ENCODE measurements around the gene CFDP1. TPM values are rescaled to one million over a fixed set of nuclear protein-coding genes. Genes with fewer than 3 reads are reported as not detected.
A peak's percentile ranks its signal among the peaks of the same experiment; 100 is the strongest.
"Not testable (repeated sequence)": the region's sequence is repeated elsewhere in the genome, so short reads cannot be mapped to it uniquely, and the experiment has no call there.

Gene CFDP1
- total and polyA plus RNA-seq, 2 experiments from 2014 or later, result 103 to 114 TPM

DNA sequence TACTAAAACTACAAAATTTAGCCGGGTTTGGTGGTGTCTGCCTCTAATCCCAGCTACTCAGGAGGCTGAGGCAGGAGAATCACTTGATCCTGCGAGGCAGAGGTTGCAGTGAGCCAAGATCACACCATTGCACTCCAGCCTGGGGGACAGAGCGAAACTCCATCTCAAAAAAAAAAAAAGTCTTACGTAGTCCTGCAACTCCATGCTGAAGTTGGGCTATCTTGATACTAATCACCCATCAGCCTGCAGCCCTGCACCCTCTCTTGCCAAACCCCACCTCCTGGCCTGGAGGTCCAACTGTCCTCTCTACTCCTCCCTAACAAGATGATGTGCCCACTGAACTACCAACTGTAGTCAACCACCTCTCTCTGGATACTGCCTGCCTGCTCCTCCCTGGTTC lies 26.4 kb upstream of the CFDP1 start:
- Histone ChIP-seq H3K4me3 (no peak overlapping the region), H3K4me1 (ENCODE audit: low read depth) (peaks cover 11% of the 10 kb centered on the region), H3K27me3 (no peaks in the 10 kb centered on the region), H3K27ac (no peak overlapping the region), H3K9me3 (ENCODE audit: low read depth) (no peaks in the 10 kb centered on the region), H3K36me3 (no peaks in the 10 kb centered on the region)
- TF ChIP-seq, protein P1, sequence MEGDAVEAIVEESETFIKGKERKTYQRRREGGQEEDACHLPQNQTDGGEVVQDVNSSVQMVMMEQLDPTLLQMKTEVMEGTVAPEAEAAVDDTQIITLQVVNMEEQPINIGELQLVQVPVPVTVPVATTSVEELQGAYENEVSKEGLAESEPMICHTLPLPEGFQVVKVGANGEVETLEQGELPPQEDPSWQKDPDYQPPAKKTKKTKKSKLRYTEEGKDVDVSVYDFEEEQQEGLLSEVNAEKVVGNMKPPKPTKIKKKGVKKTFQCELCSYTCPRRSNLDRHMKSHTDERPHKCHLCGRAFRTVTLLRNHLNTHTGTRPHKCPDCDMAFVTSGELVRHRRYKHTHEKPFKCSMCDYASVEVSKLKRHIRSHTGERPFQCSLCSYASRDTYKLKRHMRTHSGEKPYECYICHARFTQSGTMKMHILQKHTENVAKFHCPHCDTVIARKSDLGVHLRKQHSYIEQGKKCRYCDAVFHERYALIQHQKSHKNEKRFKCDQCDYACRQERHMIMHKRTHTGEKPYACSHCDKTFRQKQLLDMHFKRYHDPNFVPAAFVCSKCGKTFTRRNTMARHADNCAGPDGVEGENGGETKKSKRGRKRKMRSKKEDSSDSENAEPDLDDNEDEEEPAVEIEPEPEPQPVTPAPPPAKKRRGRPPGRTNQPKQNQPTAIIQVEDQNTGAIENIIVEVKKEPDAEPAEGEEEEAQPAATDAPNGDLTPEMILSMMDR (IDR thresholded peaks at IDR 0.05; ENCODE audit: low read depth, low read length), result no peak
- no peak for DNase-seq (ENCODE audit: low read depth in 1 of 2, low spot score in 1 of 2)

DNA sequence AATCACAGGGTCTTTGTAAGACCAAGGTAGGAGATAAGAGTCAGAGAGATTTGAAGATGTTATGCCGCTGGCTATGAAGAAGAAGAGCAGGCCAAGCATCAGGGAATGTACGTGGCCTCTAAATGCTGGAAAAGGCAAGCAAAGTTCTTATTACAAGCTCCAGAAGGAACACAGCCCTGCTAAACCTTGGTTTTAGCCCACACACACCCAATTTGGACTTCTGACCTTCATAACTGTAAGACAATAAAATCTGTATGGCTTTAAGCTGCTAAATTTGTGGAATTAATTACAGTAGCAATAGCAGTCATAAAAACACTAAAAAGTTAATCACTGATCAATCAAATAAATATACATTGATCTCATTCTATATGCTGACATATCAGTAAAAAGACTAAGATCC lies 25.1 kb upstream of the CFDP1 start:
- TF ChIP-seq, protein P1 (IDR thresholded peaks at IDR 0.05; ENCODE audit: low read depth, low read length), result no peak
- Histone ChIP-seq H3K27me3 (no peaks in the 10 kb centered on the region), H3K9me3 (ENCODE audit: low read depth) (no peaks in the 10 kb centered on the region), H3K4me3 (no peak overlapping the region), H3K36me3 (no peaks in the 10 kb centered on the region), H3K27ac (no peak overlapping the region), H3K4me1 (ENCODE audit: low read depth) (peaks cover 18% of the 10 kb centered on the region)
- no peak for DNase-seq (ENCODE audit: low read depth in 1 of 2, low spot score in 1 of 2)

DNA sequence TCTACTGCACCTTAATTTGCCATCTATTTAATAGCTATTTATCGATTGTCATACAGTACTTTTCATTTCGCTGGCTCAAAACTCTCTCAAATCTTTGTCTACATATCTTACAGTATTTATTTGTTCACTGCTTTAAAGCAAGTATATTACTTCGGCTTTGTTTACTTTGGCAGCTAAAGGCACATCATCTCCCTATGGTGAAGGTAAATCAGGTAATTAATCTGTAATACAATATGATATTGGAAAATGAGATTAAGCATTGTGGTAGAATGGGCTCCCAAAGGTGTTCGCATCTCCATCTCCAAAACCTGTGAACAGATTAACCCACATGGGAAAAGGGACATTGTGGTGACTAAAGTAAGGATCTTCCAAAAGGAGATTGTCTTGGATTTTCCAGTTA lies 24.7 kb upstream of the CFDP1 start:
- Histone ChIP-seq H3K27ac (no peak overlapping the region), H3K4me1 (ENCODE audit: low read depth) (peaks cover 21% of the 10 kb centered on the region), H3K4me3 (no peak overlapping the region), H3K9me3 (ENCODE audit: low read depth) (no peaks in the 10 kb centered on the region), H3K27me3 (no peaks in the 10 kb centered on the region), H3K36me3 (no peaks in the 10 kb centered on the region)
- TF ChIP-seq, protein P1 (IDR thresholded peaks at IDR 0.05; ENCODE audit: low read depth, low read length), result no peak
- no peak for DNase-seq (ENCODE audit: low read depth in 1 of 2, low spot score in 1 of 2)

DNA sequence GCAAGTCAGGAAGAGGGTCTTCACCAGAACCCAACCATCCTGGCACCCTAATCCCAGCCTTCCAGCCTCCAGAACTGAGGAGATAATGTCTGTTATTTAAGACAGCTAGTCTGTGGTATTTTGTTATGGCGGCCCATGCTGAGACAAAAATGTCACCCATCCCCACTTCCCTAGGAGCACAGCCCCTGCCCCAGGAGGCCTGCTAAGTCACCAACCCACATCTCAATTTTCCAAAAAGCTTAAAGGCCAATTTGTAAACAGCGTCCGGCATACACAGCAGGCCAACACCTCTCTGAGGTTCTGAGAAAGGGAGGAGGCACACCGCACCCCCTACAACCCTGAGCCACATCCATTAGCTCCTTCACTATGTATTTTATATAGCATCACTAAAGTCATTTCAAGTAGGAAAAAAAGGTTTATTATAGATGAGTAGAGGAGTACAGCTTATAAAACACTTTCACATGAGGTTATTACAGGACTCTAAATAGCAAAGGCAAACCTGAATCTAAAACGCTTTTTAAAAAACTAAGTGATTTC lies 24.2 kb upstream of the CFDP1 start:
- Histone ChIP-seq H3K27me3 (no peaks in the 10 kb centered on the region), H3K36me3 (no peaks in the 10 kb centered on the region), H3K4me3 (no peak overlapping the region), H3K27ac (peak overlapping the region; percentile 19), H3K9me3 (ENCODE audit: low read depth) (no peaks in the 10 kb centered on the region), H3K4me1 (ENCODE audit: low read depth) (peaks cover 23% of the 10 kb centered on the region)
- no peak for DNase-seq (ENCODE audit: low read depth in 1 of 2, low spot score in 1 of 2)
- TF ChIP-seq, protein P1 (IDR thresholded peaks at IDR 0.05; ENCODE audit: low read depth, low read length), result no peak

DNA sequence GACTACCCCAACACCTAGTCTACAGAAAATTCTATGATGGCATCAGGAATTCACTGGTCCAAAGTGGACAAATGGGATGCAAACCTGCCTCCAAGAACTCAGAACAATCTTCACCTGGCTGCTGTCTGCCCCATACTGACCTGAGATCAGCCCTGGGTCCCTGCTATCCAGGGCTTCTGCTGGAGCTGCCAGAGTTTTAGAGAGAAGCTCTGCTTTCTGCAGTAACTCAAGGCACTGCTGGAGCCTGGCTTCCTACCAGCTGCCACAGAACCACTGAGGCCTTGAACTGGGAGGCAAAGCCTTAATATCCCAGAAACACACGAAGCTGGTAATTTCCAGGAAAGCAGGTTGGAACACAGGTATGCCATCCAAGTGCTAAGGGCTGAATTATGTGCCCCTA lies 23.7 kb upstream of the CFDP1 start:
- Histone ChIP-seq H3K9me3 (ENCODE audit: low read depth) (no peaks in the 10 kb centered on the region), H3K27ac (peak overlapping the region; percentile 19), H3K27me3 (no peaks in the 10 kb centered on the region), H3K36me3 (no peaks in the 10 kb centered on the region), H3K4me1 (ENCODE audit: low read depth) (peaks cover 26% of the 10 kb centered on the region), H3K4me3 (no peak overlapping the region)
- no peak for DNase-seq (ENCODE audit: low read depth in 1 of 2, low spot score in 1 of 2)
- TF ChIP-seq, protein P1 (IDR thresholded peaks at IDR 0.05; ENCODE audit: low read depth, low read length), result no peak

DNA sequence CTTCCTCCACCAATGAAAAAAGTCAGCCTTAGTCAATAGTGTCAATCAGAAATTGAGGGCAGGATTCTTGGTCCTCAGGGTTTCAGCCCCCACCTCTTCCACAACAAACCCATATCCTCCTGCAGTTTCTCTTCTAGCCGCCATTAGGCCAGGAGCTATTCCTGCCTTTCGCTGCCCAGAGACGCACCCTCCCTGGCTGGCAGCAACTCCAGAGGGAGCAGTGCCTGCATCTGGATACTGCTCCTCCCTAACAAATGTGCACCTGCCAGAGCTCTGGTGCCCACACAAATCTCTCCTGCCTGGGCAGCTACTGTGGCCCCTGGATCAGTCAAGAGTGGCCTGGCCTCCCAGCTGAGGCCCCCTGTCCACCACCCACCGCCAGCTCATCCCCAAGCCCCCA lies 23.2 kb upstream of the CFDP1 start:
- H3K27me3 ChIP-seq; H3K9me3 ChIP-seq (ENCODE audit: low read depth); H3K36me3 ChIP-seq; DNase-seq (ENCODE audit: low read depth in 1 of 2, low spot score in 1 of 2); H3K4me3 ChIP-seq: not testable (repeated sequence)
- Histone ChIP-seq H3K4me1 (ENCODE audit: low read depth) (peaks cover 26% of the 10 kb centered on the region), H3K27ac (peak overlapping the region; percentile 19)

Measured in cardiac muscle cell (in vitro differentiated cells and primary cell).